Measurements from ENCODE around the gene FCHSD2.

Gene FCHSD2

GRCh38 chr11:72925656-72926055, 216.5 kb downstream of the FCHSD2 start (continued):
- TF ChIP-seq, protein P1, sequence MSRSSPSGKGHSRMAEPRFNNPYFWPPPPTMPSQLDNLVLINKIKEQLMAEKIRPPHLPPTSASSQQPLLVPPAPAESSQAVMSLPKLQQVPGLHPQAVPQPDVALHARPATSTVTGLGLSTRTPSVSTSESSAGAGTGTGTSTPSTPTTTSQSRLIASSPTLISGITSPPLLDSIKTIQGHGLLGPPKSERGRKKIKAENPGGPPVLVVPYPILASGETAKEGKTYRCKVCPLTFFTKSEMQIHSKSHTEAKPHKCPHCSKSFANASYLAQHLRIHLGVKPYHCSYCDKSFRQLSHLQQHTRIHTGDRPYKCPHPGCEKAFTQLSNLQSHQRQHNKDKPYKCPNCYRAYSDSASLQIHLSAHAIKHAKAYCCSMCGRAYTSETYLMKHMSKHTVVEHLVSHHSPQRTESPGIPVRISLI (tag by site-specific recombination; IDR thresholded peaks at IDR 0.05): no peak
- TF ChIP-seq SETDB1 (IDR thresholded peaks at IDR 0.05; ENCODE audit: insufficient read length, low read length) (no peak), ZNF433 (tag by site-specific recombination; IDR thresholded peaks at IDR 0.05; ENCODE audit: low read depth) (no peak), ZNF600 (tag by site-specific recombination; IDR thresholded peaks at IDR 0.05) (no peak), FEZF1 (tag by site-specific recombination; IDR thresholded peaks at IDR 0.05) (no peak), ZNF585B (tag by site-specific recombination; IDR thresholded peaks at IDR 0.05) (no peak), TSHZ1 (tag by site-specific recombination; IDR thresholded peaks at IDR 0.05; ENCODE audit: borderline replicate concordance) (no peak), YY1 (tag by site-specific recombination; IDR thresholded peaks at IDR 0.05) (no peak)
- TF ChIP-seq, protein P2, sequence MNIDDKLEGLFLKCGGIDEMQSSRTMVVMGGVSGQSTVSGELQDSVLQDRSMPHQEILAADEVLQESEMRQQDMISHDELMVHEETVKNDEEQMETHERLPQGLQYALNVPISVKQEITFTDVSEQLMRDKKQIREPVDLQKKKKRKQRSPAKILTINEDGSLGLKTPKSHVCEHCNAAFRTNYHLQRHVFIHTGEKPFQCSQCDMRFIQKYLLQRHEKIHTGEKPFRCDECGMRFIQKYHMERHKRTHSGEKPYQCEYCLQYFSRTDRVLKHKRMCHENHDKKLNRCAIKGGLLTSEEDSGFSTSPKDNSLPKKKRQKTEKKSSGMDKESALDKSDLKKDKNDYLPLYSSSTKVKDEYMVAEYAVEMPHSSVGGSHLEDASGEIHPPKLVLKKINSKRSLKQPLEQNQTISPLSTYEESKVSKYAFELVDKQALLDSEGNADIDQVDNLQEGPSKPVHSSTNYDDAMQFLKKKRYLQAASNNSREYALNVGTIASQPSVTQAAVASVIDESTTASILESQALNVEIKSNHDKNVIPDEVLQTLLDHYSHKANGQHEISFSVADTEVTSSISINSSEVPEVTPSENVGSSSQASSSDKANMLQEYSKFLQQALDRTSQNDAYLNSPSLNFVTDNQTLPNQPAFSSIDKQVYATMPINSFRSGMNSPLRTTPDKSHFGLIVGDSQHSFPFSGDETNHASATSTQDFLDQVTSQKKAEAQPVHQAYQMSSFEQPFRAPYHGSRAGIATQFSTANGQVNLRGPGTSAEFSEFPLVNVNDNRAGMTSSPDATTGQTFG (tag by site-specific recombination; IDR thresholded peaks at IDR 0.05; ENCODE audit: borderline replicate concordance): no peak
- TF ChIP-seq, protein P3, sequence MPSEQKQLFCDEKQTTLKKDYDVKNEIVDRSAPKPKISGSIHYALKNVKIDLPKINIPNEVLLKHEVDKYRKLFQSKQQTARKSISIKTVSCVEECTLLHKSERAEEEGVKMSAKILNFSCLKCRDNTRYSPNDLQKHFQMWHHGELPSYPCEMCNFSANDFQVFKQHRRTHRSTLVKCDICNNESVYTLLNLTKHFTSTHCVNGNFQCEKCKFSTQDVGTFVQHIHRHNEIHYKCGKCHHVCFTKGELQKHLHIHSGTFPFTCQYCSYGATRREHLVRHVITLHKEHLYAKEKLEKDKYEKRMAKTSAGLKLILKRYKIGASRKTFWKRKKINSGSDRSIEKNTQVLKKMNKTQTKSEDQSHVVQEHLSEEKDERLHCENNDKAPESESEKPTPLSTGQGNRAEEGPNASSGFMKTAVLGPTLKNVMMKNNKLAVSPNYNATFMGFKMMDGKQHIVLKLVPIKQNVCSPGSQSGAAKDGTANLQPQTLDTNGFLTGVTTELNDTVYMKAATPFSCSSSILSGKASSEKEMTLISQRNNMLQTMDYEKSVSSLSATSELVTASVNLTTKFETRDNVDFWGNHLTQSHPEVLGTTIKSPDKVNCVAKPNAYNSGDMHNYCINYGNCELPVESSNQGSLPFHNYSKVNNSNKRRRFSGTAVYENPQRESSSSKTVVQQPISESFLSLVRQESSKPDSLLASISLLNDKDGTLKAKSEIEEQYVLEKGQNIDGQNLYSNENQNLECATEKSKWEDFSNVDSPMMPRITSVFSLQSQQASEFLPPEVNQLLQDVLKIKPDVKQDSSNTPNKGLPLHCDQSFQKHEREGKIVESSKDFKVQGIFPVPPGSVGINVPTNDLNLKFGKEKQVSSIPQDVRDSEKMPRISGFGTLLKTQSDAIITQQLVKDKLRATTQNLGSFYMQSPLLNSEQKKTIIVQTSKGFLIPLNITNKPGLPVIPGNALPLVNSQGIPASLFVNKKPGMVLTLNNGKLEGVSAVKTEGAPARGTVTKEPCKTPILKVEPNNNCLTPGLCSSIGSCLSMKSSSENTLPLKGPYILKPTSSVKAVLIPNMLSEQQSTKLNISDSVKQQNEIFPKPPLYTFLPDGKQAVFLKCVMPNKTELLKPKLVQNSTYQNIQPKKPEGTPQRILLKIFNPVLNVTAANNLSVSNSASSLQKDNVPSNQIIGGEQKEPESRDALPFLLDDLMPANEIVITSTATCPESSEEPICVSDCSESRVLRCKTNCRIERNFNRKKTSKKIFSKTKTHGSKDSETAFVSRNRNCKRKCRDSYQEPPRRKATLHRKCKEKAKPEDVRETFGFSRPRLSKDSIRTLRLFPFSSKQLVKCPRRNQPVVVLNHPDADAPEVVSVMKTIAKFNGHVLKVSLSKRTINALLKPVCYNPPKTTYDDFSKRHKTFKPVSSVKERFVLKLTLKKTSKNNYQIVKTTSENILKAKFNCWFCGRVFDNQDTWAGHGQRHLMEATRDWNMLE (tag by site-specific recombination; conservative IDR thresholded peaks at IDR 0.05; ENCODE audit: low read depth): no peak
- TF ChIP-seq, protein P4, sequence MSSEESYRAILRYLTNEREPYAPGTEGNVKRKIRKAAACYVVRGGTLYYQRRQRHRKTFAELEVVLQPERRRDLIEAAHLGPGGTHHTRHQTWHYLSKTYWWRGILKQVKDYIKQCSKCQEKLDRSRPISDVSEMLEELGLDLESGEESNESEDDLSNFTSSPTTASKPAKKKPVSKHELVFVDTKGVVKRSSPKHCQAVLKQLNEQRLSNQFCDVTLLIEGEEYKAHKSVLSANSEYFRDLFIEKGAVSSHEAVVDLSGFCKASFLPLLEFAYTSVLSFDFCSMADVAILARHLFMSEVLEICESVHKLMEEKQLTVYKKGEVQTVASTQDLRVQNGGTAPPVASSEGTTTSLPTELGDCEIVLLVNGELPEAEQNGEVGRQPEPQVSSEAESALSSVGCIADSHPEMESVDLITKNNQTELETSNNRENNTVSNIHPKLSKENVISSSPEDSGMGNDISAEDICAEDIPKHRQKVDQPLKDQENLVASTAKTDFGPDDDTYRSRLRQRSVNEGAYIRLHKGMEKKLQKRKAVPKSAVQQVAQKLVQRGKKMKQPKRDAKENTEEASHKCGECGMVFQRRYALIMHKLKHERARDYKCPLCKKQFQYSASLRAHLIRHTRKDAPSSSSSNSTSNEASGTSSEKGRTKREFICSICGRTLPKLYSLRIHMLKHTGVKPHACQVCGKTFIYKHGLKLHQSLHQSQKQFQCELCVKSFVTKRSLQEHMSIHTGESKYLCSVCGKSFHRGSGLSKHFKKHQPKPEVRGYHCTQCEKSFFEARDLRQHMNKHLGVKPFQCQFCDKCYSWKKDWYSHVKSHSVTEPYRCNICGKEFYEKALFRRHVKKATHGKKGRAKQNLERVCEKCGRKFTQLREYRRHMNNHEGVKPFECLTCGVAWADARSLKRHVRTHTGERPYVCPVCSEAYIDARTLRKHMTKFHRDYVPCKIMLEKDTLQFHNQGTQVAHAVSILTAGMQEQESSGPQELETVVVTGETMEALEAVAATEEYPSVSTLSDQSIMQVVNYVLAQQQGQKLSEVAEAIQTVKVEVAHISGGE (tag by site-specific recombination; conservative IDR thresholded peaks at IDR 0.05; ENCODE audit: low read depth): no peak

All from HEK293 (cell line).